ENCODE measurements around the gene SERPINB1.

DNA sequence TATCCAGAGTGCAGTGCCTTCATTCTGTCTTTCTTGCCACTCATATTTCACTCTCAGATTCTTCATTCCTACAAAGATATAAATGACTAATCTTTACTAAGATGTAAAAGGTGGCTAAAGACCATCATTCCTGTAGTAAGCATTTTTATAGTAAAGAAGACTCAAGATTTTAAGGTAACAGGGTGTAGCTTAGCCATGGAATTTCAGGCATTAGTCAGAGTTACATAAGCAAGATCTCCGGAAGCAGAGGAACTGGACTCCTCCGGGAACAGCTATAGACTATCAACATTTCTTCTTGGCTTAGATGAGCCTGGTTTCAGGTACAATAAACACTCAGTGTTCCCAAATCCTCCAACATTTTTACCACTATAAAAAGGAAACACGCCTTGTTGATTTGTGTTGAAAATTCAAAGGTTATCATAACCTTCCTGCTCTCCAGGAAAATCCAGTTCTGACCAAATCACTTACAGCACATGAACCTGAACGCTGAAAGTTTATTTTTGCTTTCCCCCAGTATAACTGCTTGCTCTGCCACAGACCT, 23.7 kb downstream of the SERPINB1 start:
- no peak for TF ChIP-seq CTCF (IDR thresholded peaks at IDR 0.05; ENCODE audit: insufficient read depth, low read length, poor library complexity, severe bottlenecking)
- TF ChIP-seq EZH2phosphoT487 (conservative IDR thresholded peaks at IDR 0.05; ENCODE audit: low read length) = no peak

Data from SU-DHL-6 (cell line).